Muscle of leg (tissue), 11 donors: Measurements from ENCODE around the gene ATXN1. TPM values are rescaled to one million over a fixed set of nuclear protein-coding genes. Genes with fewer than 3 reads are reported as not detected.
"Not testable (repeated sequence)": the region's sequence is repeated elsewhere in the genome, so short reads cannot be mapped to it uniquely, and the experiment has no call there.

Source experiments
- DNase-seq: peaks from one replicate; pipeline ENCODE4 v3.0.0; 2013
- H3K27ac ChIP-seq: one replicate; pipeline ENCODE4 v1.5.1; 2013; ENCODE audit warnings: mild to moderate bottlenecking, low read length, control low read depth
- H3K27me3 ChIP-seq: one replicate; pipeline ENCODE4 v1.6.1; 2013; ENCODE audit warnings: low read length; ENCODE audit not compliant: control insufficient read depth, insufficient read depth
- H3K36me3 ChIP-seq: one replicate; pipeline ENCODE4 v1.6.1; 2013; ENCODE audit warnings: low read length; ENCODE audit not compliant: control insufficient read depth, insufficient read depth
- H3K4me1 ChIP-seq: one replicate; pipeline ENCODE4 v1.6.1; 2013; ENCODE audit warnings: low read length; ENCODE audit not compliant: control insufficient read depth, insufficient read depth
- H3K4me3 ChIP-seq: one replicate; pipeline ENCODE4 v1.5.1; 2013; ENCODE audit warnings: low read length, control low read depth
- H3K9me3 ChIP-seq: replicated peaks from 2 replicates; pipeline ENCODE4 v1.6.1; 2013; ENCODE audit warnings: low read depth, low read length; ENCODE audit not compliant: control insufficient read depth
- WGBS: methylation state at CpG from one replicate; pipeline ENCODE4 v1.1.5; 2013; ENCODE audit warnings: missing lambda C conversion rate; ENCODE audit not compliant: insufficient coverage; 5-methylcytosine and 5-hydroxymethylcytosine counted together
- polyA plus RNA-seq, 8 donors: library from polyadenylated mRNA; unstranded; fragments of 120-200 nt; gene quantifications; one replicate each; pipeline versions ENCODE4 v1.2.1 to v1.2.3, GENCODE V29; 2013; ENCODE audit warnings: inconsistent platforms in 1 of 8, low replicate concordance in 1 of 8; ENCODE audit not compliant: insufficient read length in 8 of 8, insufficient read depth in 1 of 8
- total RNA-seq: library from RNA; stranded (reverse); fragments of 120-200 nt; gene quantifications from one replicate; pipeline ENCODE4 v1.2.4, GENCODE V29; 2013

Gene ATXN1
- total and polyA plus RNA-seq, 9 donors: 10.2 to 19.9 (median 12.9) TPM

GRCh38 chr6:16540804-16541752 is 220.2 kb downstream of the ATXN1 start:
- H3K36me3 ChIP-seq: no peaks in the 10 kb centered on the region
- peaks cover 33% of the 10 kb centered on the region for H3K4me1 ChIP-seq
- H3K4me3 ChIP-seq: no peak overlapping the region
- peaks cover 2% of the 10 kb centered on the region for H3K9me3 ChIP-seq
- 40% methylated on average over 8 of the region's 14 CpGs for WGBS
- H3K27me3 ChIP-seq: no peaks in the 10 kb centered on the region
- DNase-seq: peak; percentile 32
- H3K27ac ChIP-seq: no peak overlapping the region

DNA sequence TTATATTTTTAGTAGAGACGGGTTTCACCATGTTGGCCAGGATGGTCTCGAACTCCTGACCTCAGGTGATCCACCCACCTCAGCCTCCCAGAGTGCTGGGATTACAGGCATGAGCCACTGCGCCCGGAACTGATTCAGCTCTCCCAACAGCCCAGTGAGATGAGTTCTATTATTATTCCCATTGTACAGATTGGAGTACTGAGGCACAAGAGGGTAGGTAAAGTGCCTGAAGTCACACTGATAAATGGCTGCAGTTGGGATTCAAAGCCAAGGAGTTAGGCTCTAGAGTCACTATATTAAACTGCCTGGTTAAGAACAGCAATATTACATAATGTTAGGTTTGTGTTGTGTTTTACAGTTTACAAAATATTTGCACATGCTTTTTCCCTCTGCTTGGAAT is 220.9 kb downstream of the ATXN1 start:
- WGBS: no CpG with 5 or more reads among the region's 4 CpGs

DNA sequence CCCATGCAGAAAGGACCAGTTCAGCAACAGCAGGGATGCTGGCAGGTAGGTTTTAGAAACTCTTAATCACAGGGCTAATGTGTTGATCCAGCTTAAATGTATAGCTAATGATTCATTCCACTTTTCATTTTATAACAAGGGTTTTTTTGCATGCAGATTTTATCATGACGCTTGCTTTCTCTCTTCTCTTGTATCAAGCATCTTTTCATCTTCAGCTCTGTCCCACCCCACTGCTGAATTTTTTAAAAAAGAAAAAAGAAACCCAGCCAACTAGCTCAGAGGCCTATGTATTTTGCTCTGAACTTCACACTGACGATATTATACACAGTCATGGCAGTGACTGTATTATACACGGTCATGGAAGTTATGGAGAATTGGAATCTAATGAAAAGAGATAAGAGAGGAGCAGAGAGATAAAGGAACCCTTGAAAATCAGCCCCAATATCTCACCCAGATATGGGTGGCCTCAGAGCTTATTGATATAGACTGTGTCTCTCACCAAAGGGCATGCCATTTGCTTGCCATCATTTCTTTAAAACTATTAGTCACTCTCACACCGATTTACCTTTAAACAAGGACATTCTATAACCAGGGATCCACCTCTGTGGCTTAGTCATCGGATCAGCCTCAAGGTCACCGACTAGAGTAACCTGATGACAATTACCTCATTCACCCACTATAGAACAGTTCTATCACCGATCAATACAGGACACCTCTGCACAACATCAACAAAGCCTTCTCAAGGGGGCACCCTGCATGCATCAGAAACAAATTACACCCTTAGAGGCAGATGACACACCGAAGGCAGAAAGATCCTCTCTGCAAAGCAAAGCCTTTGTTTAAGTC is 222.0 kb downstream of the ATXN1 start:
- Histone ChIP-seq H3K27ac (no peak overlapping the region), H3K36me3 (no peaks in the 10 kb centered on the region), H3K27me3 (no peaks in the 10 kb centered on the region), H3K4me3 (no peak overlapping the region), H3K4me1 (peaks cover 28% of the 10 kb centered on the region), H3K9me3 (peaks cover 2% of the 10 kb centered on the region)
- 97% methylated on average over 3 of the region's 8 CpGs for WGBS
- no peak for DNase-seq

More for the DNA sequence above, 220.9 kb downstream of the ATXN1 start:
- not testable (repeated sequence) for H3K27me3 ChIP-seq, DNase-seq, H3K27ac ChIP-seq, H3K36me3 ChIP-seq, H3K4me3 ChIP-seq, H3K9me3 ChIP-seq
- H3K4me1 ChIP-seq: peaks cover 33% of the 10 kb centered on the region

DNA sequence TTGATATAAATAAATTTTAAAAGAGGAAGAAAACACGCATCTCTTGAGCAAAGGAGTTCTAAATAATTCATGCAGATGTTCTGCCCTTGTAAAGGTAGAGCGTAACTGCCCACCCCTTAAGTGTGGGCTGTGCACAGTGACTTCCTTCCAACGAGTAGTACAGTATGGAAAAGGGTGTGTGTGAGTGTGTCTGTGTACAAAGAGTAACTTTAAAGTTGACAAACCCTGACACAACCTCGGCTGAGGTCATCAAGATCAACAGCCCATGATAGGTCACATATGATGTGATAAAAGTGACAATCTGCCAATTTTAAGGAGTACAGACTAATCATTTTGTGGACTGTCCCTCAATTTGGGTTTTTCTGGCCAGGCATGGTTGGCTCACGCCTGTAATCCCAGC is 225.7 kb downstream of the ATXN1 start:
- Histone ChIP-seq H3K36me3 (no peaks in the 10 kb centered on the region), H3K9me3 (peaks cover 2% of the 10 kb centered on the region), H3K27me3 (no peaks in the 10 kb centered on the region), H3K4me3 (no peak overlapping the region), H3K4me1 (no peaks in the 10 kb centered on the region), H3K27ac (no peak overlapping the region)
- DNase-seq: no peak
- WGBS: 75% methylated on average over 5 of the region's 5 CpGs

DNA sequence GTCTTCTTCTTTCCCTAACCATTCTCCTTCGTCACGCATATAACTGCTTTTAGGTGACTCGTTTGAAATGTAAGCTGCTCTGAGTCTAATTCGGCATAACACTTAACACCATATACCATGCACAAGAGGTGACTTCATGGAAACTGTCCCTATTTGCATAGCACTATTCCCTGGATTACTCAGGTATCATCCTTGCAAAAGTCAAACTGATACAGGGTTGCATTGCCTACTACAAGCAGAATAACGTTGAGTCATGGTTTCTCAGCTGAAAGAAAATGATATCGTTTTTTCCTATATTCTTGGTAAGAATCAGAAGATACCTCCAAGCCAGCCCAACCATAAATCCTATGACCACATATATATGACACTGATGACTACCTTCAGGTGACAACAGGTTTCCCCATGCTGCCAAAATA is 227.5 kb downstream of the ATXN1 start:
- DNase-seq: no peak
- Histone ChIP-seq H3K36me3 (no peaks in the 10 kb centered on the region), H3K4me1 (no peaks in the 10 kb centered on the region), H3K9me3 (peaks cover 2% of the 10 kb centered on the region), H3K27me3 (no peaks in the 10 kb centered on the region), H3K27ac (no peak overlapping the region), H3K4me3 (no peak overlapping the region)
- 86% methylated on average over 4 of the region's 6 CpGs for WGBS

GRCh38 chr6:16533210-16533609 is 228.1 kb downstream of the ATXN1 start:
- peak; percentile 26 for DNase-seq
- Histone ChIP-seq H3K9me3 (peaks cover 2% of the 10 kb centered on the region), H3K4me1 (no peaks in the 10 kb centered on the region), H3K27ac (no peak overlapping the region), H3K4me3 (no peak overlapping the region), H3K36me3 (no peaks in the 10 kb centered on the region), H3K27me3 (no peaks in the 10 kb centered on the region)
- no CpG with 5 or more reads among the region's 2 CpGs for WGBS

GRCh38 chr6:16527691-16528090 is 233.6 kb downstream of the ATXN1 start:
- Histone ChIP-seq H3K27me3 (no peaks in the 10 kb centered on the region), H3K36me3 (no peaks in the 10 kb centered on the region), H3K27ac (no peak overlapping the region), H3K4me3 (no peak overlapping the region), H3K4me1 (peaks cover 10% of the 10 kb centered on the region), H3K9me3 (no peaks in the 10 kb centered on the region)
- no peak for DNase-seq
- WGBS: 80% methylated on average over 1 of the region's 3 CpGs

GRCh38 chr6:16524380-16524707 is 236.9 kb downstream of the ATXN1 start:
- H3K4me1 ChIP-seq: peaks cover 22% of the 10 kb centered on the region
- H3K36me3 ChIP-seq: peaks cover 5% of the 10 kb centered on the region
- no peak for DNase-seq
- 85% methylated on average over 5 of the region's 8 CpGs for WGBS
- no peak overlapping the region for H3K4me3 ChIP-seq
- no peaks in the 10 kb centered on the region for H3K27me3 ChIP-seq
- H3K9me3 ChIP-seq: no peaks in the 10 kb centered on the region
- no peak overlapping the region for H3K27ac ChIP-seq

DNA sequence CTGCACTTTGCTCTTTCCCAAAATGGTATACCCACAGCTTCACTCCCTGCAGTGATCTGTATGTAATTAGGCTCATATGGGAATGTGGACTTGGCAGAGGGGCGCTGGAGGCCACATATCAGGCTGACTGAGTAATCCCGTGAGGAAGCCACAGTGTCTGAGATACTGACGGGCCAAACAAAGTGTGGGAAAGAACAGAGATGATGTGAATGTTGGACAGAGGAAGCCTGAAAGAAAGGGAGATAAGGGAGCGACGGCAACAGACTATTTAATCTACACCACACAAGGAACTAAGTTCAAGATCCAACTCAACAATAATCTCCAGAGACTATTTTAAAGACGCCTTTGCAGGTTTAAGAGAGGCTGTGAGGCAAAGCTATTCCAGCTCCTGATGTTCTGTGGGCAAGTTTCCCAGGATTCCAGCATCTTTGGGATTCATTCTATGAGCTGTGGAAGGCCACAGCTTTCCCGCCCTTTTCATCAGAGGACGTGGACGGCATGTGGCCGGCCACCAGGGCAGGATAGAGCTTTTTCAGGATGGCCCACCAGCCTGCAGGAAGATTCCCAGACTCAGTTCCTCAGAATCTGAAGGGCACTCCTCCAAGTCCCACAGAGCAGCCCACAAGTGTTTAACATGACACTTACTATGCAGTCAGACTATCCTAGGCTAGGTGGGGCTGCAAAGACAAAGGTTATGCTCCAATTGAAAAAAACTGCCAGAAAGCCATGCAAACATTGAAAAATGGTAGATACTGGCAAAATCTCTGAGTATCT is 237.5 kb downstream of the ATXN1 start:
- H3K36me3 ChIP-seq: peaks cover 5% of the 10 kb centered on the region
- WGBS: 22% methylated on average over 6 of the region's 10 CpGs
- DNase-seq: peak; percentile 76
- peaks cover 22% of the 10 kb centered on the region for H3K4me1 ChIP-seq
- no peaks in the 10 kb centered on the region for H3K27me3 ChIP-seq
- H3K4me3 ChIP-seq: no peak overlapping the region
- no peak overlapping the region for H3K27ac ChIP-seq
- H3K9me3 ChIP-seq: no peaks in the 10 kb centered on the region
